ENCODE data around the gene RPP25L.

GRCh38 chr9:34651321-34651720, 39.4 kb upstream of the RPP25L start:
- no peak for TF ChIP-seq EZH2 (optimal IDR thresholded peaks at IDR 0.05; ENCODE audit: low read depth, low read length)
- no peak for TF ChIP-seq CTCF (IDR thresholded peaks at IDR 0.05; ENCODE audit: low read length)
- TF ChIP-seq EZH2phosphoT487 (IDR thresholded peaks at IDR 0.05; ENCODE audit: low read length) = no peak

Data from MM.1S (cell line).